ENCODE data around the gene CDKAL1. TPM values are rescaled to one million over a fixed set of nuclear protein-coding genes. Genes with fewer than 3 reads are reported as not detected.

CDKAL1 gene
- total RNA-seq, 1 experiment from 2014 or later, result 20.6 TPM

- H3K27me3 Mint-ChIP-seq (ENCODE audit: low read depth), result no peaks in the 10 kb centered on the region
- no peak overlapping the region for H3K27ac Mint-ChIP-seq
- no peak for TF ChIP-seq ERG (CRISPR knock-in tag; IDR thresholded peaks at IDR 0.05)
- TF ChIP-seq GTF2I (CRISPR knock-in tag; conservative IDR thresholded peaks at IDR 0.05), result no peak
- no peak for TF ChIP-seq ATF6 (CRISPR knock-in tag; IDR thresholded peaks at IDR 0.05)
- no peak for TF ChIP-seq NFE2L1 (CRISPR knock-in tag; IDR thresholded peaks at IDR 0.05)
- TF ChIP-seq HMGXB4 (CRISPR knock-in tag; IDR thresholded peaks at IDR 0.05), result no peak
- no peak for TF ChIP-seq PREB (CRISPR knock-in tag; IDR thresholded peaks at IDR 0.05; ENCODE audit: borderline replicate concordance)
- no peak for TF ChIP-seq RELA (CRISPR knock-in tag; IDR thresholded peaks at IDR 0.05; ENCODE audit: borderline replicate concordance)
- no peak for TF ChIP-seq ZNF219 (CRISPR knock-in tag; IDR thresholded peaks at IDR 0.05; ENCODE audit: borderline replicate concordance)
- no peak for TF ChIP-seq E2F4 (CRISPR knock-in tag; IDR thresholded peaks at IDR 0.05; ENCODE audit: borderline replicate concordance, low read depth)
- ChIA-PET POLR2A (no interaction called here), CTCF (no interaction called here)
- no peaks in the 10 kb centered on the region for H3K4me1 Mint-ChIP-seq
- ATAC-seq (no peak), DNase-seq (ENCODE audit: low spot score) (no peak)
- peaks cover 21% of the 10 kb centered on the region for H3K9me3 Mint-ChIP-seq
- H3K36me3 Mint-ChIP-seq, result peaks cover 12% of the 10 kb centered on the region
- no peak overlapping the region for H3K4me3 Mint-ChIP-seq
These were observed 496.9 kb downstream of the CDKAL1 start for GRCh38 chr6:21031182-21031581.

GRCh38 chr6:21033084-21033483 is 498.8 kb downstream of the CDKAL1 start:
- TF ChIP-seq USF2 (CRISPR knock-in tag; IDR thresholded peaks at IDR 0.05) (no peak), CREB1 (CRISPR knock-in tag; IDR thresholded peaks at IDR 0.05) (no peak), HMGA2 (CRISPR knock-in tag; IDR thresholded peaks at IDR 0.05) (no peak)
- Mint-ChIP-seq H3K4me1 (no peaks in the 10 kb centered on the region), H3K36me3 (no peaks in the 10 kb centered on the region; the same call in 1 of the 2 replicates), H3K27me3 (ENCODE audit: low read depth) (no peaks in the 10 kb centered on the region), H3K27ac (peak overlapping the region; percentile 3; the same call in 1 of the 2 replicates), H3K9me3 (peaks cover 6% of the 10 kb centered on the region), H3K4me3 (no peak overlapping the region)
- ChIA-PET CTCF (no interaction called here), POLR2A (no interaction called here)
- DNase-seq (ENCODE audit: low spot score) (no peak), ATAC-seq (no peak)

GRCh38 chr6:21033575-21034026 is 499.3 kb downstream of the CDKAL1 start:
- CTCF ChIA-PET, result no interaction called here
- no peak for ATAC-seq

More at GRCh38 chr6:21033575-21034026, 499.3 kb downstream of the CDKAL1 start:
- DNase-seq (ENCODE audit: low spot score), result no peak
- H3K27me3 Mint-ChIP-seq (ENCODE audit: low read depth), result no peaks in the 10 kb centered on the region
- no peak overlapping the region for H3K27ac Mint-ChIP-seq
- no peak overlapping the region for H3K4me3 Mint-ChIP-seq
- POLR2A ChIA-PET, result no interaction called here
- no peaks in the 10 kb centered on the region for H3K36me3 Mint-ChIP-seq
- no peaks in the 10 kb centered on the region for H3K4me1 Mint-ChIP-seq
- H3K9me3 Mint-ChIP-seq, result peaks cover 5% of the 10 kb centered on the region; the same call in 1 of the 2 replicates
- no peak for TF ChIP-seq ATF6 (CRISPR knock-in tag; IDR thresholded peaks at IDR 0.05)
- no peak for TF ChIP-seq CTCF (IDR thresholded peaks at IDR 0.05)
